Measurements from ENCODE around the gene PARN. TPM values are rescaled to one million over a fixed set of nuclear protein-coding genes. Genes with fewer than 3 reads are reported as not detected.

PARN gene
- total RNA-seq, 3 donors from 2014 or later, result 33.3 to 59.3 (median 44.2) TPM

- Histone ChIP-seq H3K4me3 (no peak overlapping the region), H3K27me3 (no peaks in the 10 kb centered on the region), H3K9me3 (no peaks in the 10 kb centered on the region), H3K27ac (no peak overlapping the region), H3K36me3 (peaks cover 3% of the 10 kb centered on the region), H3K4me1 (no peaks in the 10 kb centered on the region)
- TF ChIP-seq POLR2A (IDR thresholded peaks at IDR 0.05) (no peak), CTCF (IDR thresholded peaks at IDR 0.05) (no peak), POLR2AphosphoS5 (IDR thresholded peaks at IDR 0.05) (no peak)
- no peak for DNase-seq (ENCODE audit: low spot score in 2 of 2)
- intact Hi-C loops (cut with DNase I; ENCODE audit: low total_unique reads), result no loop called here
Observed at GRCh38 chr16:14669776-14670175, 39.7 kb upstream of the PARN start.

GRCh38 chr16:14668556-14669223, 38.6 kb upstream of the PARN start:
- TF ChIP-seq POLR2AphosphoS5 (IDR thresholded peaks at IDR 0.05) (no peak), CTCF (IDR thresholded peaks at IDR 0.05) (no peak), POLR2A (IDR thresholded peaks at IDR 0.05) (no peak)
- intact Hi-C loops (cut with DNase I; ENCODE audit: low total_unique reads), result no loop called here
- peaks cover 7% of the 10 kb centered on the region for H3K36me3 ChIP-seq
- no peak overlapping the region for H3K4me3 ChIP-seq
- H3K27me3 ChIP-seq, result no peaks in the 10 kb centered on the region
- H3K9me3 ChIP-seq, result no peaks in the 10 kb centered on the region
- H3K27ac ChIP-seq, result no peak overlapping the region
- H3K4me1 ChIP-seq, result no peaks in the 10 kb centered on the region
- no peak for DNase-seq (ENCODE audit: low spot score in 2 of 2)

GRCh38 chr16:14667347-14668266, 37.5 kb upstream of the PARN start:
- TF ChIP-seq CTCF (IDR thresholded peaks at IDR 0.05), result no peak
- TF ChIP-seq POLR2AphosphoS5 (IDR thresholded peaks at IDR 0.05), result no peak
- TF ChIP-seq POLR2A (IDR thresholded peaks at IDR 0.05), result no peak
- Histone ChIP-seq H3K36me3 (peaks cover 7% of the 10 kb centered on the region), H3K9me3 (no peaks in the 10 kb centered on the region), H3K27ac (no peak overlapping the region), H3K4me1 (no peaks in the 10 kb centered on the region), H3K27me3 (no peaks in the 10 kb centered on the region), H3K4me3 (no peak overlapping the region)
- no peak for DNase-seq (ENCODE audit: low spot score in 2 of 2)
- intact Hi-C loops (cut with DNase I; ENCODE audit: low total_unique reads), result no loop called here

- Histone ChIP-seq H3K36me3 (peaks cover 4% of the 10 kb centered on the region), H3K27ac (no peak overlapping the region), H3K9me3 (no peaks in the 10 kb centered on the region), H3K27me3 (no peaks in the 10 kb centered on the region), H3K4me1 (no peaks in the 10 kb centered on the region), H3K4me3 (no peak overlapping the region)
- intact Hi-C loops (cut with DNase I; ENCODE audit: low total_unique reads), result no loop called here
- TF ChIP-seq POLR2AphosphoS5 (IDR thresholded peaks at IDR 0.05) (no peak), CTCF (IDR thresholded peaks at IDR 0.05) (no peak), POLR2A (IDR thresholded peaks at IDR 0.05) (no peak)
- no peak for DNase-seq (ENCODE audit: low spot score in 2 of 2)
Observed at GRCh38 chr16:14658063-14658462, 28.0 kb upstream of the PARN start.

GRCh38 chr16:14652726-14653125, 22.7 kb upstream of the PARN start:
- Histone ChIP-seq H3K36me3 (no peaks in the 10 kb centered on the region), H3K4me1 (no peaks in the 10 kb centered on the region), H3K9me3 (no peaks in the 10 kb centered on the region), H3K27ac (no peak overlapping the region), H3K4me3 (no peak overlapping the region), H3K27me3 (no peaks in the 10 kb centered on the region)
- intact Hi-C loops (cut with DNase I; ENCODE audit: low total_unique reads), result no loop called here
- no peak for DNase-seq (ENCODE audit: low spot score in 2 of 2)
- TF ChIP-seq POLR2AphosphoS5 (IDR thresholded peaks at IDR 0.05) (no peak), CTCF (IDR thresholded peaks at IDR 0.05) (no peak), POLR2A (IDR thresholded peaks at IDR 0.05) (no peak)

Measured in breast epithelium (tissue), 4 donors.